ENCODE results near the gene MYO1E. TPM values are rescaled to one million over a fixed set of nuclear protein-coding genes. Genes with fewer than 3 reads are reported as not detected.

The MYO1E gene
- total RNA-seq, 2 experiments from 2014 or later: 1.5 to 26.5 TPM

GRCh38 chr15:59329570-59330350 lies 42.9 kb downstream of the MYO1E start:
- no peak overlapping the region for H3K27ac ChIP-seq (ENCODE audit: low read depth, low read length, poor library complexity, severe bottlenecking)
- no peaks in the 10 kb centered on the region for H3K9me3 ChIP-seq (ENCODE audit: low read length)
- intact Hi-C loops (cut with micrococcal nuclease; ENCODE audit: unreplicated experiment): no loop called here
- H3K4me1 ChIP-seq (ENCODE audit: insufficient read depth, low read length, poor library complexity, severe bottlenecking): peaks cover 5% of the 10 kb centered on the region
- no peak overlapping the region for H2AFZ ChIP-seq (ENCODE audit: low read length)
- no peaks in the 10 kb centered on the region for H3K9me2 ChIP-seq (ENCODE audit: insufficient read depth, low read length)
- no peak for DNase-seq (ENCODE audit: low spot score)
- no peak for TF ChIP-seq EZH2phosphoT487 (IDR thresholded peaks at IDR 0.05; ENCODE audit: borderline replicate concordance, low read depth, low read length)
- TF ChIP-seq, protein P1, sequence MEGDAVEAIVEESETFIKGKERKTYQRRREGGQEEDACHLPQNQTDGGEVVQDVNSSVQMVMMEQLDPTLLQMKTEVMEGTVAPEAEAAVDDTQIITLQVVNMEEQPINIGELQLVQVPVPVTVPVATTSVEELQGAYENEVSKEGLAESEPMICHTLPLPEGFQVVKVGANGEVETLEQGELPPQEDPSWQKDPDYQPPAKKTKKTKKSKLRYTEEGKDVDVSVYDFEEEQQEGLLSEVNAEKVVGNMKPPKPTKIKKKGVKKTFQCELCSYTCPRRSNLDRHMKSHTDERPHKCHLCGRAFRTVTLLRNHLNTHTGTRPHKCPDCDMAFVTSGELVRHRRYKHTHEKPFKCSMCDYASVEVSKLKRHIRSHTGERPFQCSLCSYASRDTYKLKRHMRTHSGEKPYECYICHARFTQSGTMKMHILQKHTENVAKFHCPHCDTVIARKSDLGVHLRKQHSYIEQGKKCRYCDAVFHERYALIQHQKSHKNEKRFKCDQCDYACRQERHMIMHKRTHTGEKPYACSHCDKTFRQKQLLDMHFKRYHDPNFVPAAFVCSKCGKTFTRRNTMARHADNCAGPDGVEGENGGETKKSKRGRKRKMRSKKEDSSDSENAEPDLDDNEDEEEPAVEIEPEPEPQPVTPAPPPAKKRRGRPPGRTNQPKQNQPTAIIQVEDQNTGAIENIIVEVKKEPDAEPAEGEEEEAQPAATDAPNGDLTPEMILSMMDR (conservative IDR thresholded peaks at IDR 0.05; ENCODE audit: low read length): no peak
- H4K20me1 ChIP-seq (ENCODE audit: insufficient read depth, low read length): no peaks in the 10 kb centered on the region
- no peak overlapping the region for H3K4me3 ChIP-seq (ENCODE audit: low read depth, low read length, poor library complexity, severe bottlenecking)
- no peaks in the 10 kb centered on the region for H3K79me2 ChIP-seq (ENCODE audit: insufficient read depth, low read depth, low read length)
- POLR2A ChIA-PET: interaction anchor here (0.7 to 0.8 kb wide), 2 partner anchors 8 to 45 kb away, joined by 3 read pairs; no protein-coding TSS in a partner anchor
- no peaks in the 10 kb centered on the region for H3K36me3 ChIP-seq (ENCODE audit: insufficient read depth, low read length)
- CTCF ChIA-PET (ENCODE audit: unreplicated experiment): interaction anchor here (0.5 kb wide), 1 partner anchor 31 kb away, joined by 3 read pairs; no protein-coding TSS in a partner anchor
- no TSS peak for BruUV-seq (replicated peaks)
- no peak overlapping the region for H3K4me2 ChIP-seq (ENCODE audit: low read length)

DNA sequence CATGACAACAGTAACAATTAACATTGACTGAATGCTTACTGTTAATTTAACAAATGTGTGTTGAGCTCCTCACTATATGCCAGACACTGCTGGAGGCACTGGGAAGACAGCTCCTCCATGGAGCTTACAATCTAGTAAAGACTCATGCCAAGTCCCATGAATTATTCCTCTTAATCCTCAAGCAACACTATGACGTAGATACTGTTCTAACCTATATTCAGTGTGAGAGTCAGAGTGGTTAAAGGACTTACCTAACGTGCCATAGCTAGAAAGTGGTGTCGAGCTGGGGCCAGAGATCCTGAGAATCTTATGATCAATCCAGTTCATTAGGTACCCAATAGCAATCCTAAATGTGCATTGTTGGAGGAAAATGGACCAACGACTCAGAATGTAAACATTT lies 43.6 kb downstream of the MYO1E start:
- no peaks in the 10 kb centered on the region for H3K79me2 ChIP-seq (ENCODE audit: insufficient read depth, low read depth, low read length)
- ChIA-PET POLR2A (interaction anchor here (0.7 kb wide), 1 partner anchor 9 kb away, joined by 3 read pairs; no protein-coding TSS in a partner anchor), CTCF (ENCODE audit: unreplicated experiment) (interaction anchor here (0.5 kb wide), 1 partner anchor 32 kb away, joined by 3 read pairs; no protein-coding TSS in a partner anchor)
- H3K27ac ChIP-seq (ENCODE audit: low read depth, low read length, poor library complexity, severe bottlenecking): no peak overlapping the region
- H3K36me3 ChIP-seq (ENCODE audit: insufficient read depth, low read length): no peaks in the 10 kb centered on the region
- BruUV-seq (replicated peaks): no TSS peak
- H2AFZ ChIP-seq (ENCODE audit: low read length): no peak overlapping the region
- H3K4me2 ChIP-seq (ENCODE audit: low read length): no peak overlapping the region
- intact Hi-C loops (cut with micrococcal nuclease; ENCODE audit: unreplicated experiment): no loop called here
- TF ChIP-seq, protein P1 (conservative IDR thresholded peaks at IDR 0.05; ENCODE audit: low read length): no peak
- TF ChIP-seq EZH2phosphoT487 (IDR thresholded peaks at IDR 0.05; ENCODE audit: borderline replicate concordance, low read depth, low read length): no peak
- no peaks in the 10 kb centered on the region for H3K9me2 ChIP-seq (ENCODE audit: insufficient read depth, low read length)
- no peak for DNase-seq (ENCODE audit: low spot score)
- no peak overlapping the region for H3K4me3 ChIP-seq (ENCODE audit: low read depth, low read length, poor library complexity, severe bottlenecking)
- no peaks in the 10 kb centered on the region for H4K20me1 ChIP-seq (ENCODE audit: insufficient read depth, low read length)
- peaks cover 5% of the 10 kb centered on the region for H3K4me1 ChIP-seq (ENCODE audit: insufficient read depth, low read length, poor library complexity, severe bottlenecking)
- H3K9me3 ChIP-seq (ENCODE audit: low read length): no peaks in the 10 kb centered on the region

- H3K4me3 ChIP-seq (ENCODE audit: low read depth, low read length, poor library complexity, severe bottlenecking): no peak overlapping the region
- H3K9me2 ChIP-seq (ENCODE audit: insufficient read depth, low read length): no peaks in the 10 kb centered on the region
- no TSS peak for BruUV-seq (replicated peaks)
- H3K9me3 ChIP-seq (ENCODE audit: low read length): no peaks in the 10 kb centered on the region
- H3K36me3 ChIP-seq (ENCODE audit: insufficient read depth, low read length): no peaks in the 10 kb centered on the region
- no peak overlapping the region for H3K27ac ChIP-seq (ENCODE audit: low read depth, low read length, poor library complexity, severe bottlenecking)
- H3K4me2 ChIP-seq (ENCODE audit: low read length): no peak overlapping the region
- H4K20me1 ChIP-seq (ENCODE audit: insufficient read depth, low read length): no peaks in the 10 kb centered on the region
- ChIA-PET CTCF (ENCODE audit: unreplicated experiment) (no interaction called here), POLR2A (no interaction called here)
- intact Hi-C loops (cut with micrococcal nuclease; ENCODE audit: unreplicated experiment): no loop called here
- no peaks in the 10 kb centered on the region for H3K79me2 ChIP-seq (ENCODE audit: insufficient read depth, low read depth, low read length)
- peaks cover 5% of the 10 kb centered on the region for H3K4me1 ChIP-seq (ENCODE audit: insufficient read depth, low read length, poor library complexity, severe bottlenecking)
- no peak for DNase-seq (ENCODE audit: low spot score)
- H2AFZ ChIP-seq (ENCODE audit: low read length): no peak overlapping the region
- TF ChIP-seq, protein P1 (conservative IDR thresholded peaks at IDR 0.05; ENCODE audit: low read length): no peak
- TF ChIP-seq EZH2phosphoT487 (IDR thresholded peaks at IDR 0.05; ENCODE audit: borderline replicate concordance, low read depth, low read length): no peak
These were observed 44.7 kb downstream of the MYO1E start for GRCh38 chr15:59327942-59328341.

All from OCI-LY7 (cell line).